H1 (cell line): ENCODE data around the gene SURF4. TPM values are rescaled to one million over a fixed set of nuclear protein-coding genes. Genes with fewer than 3 reads are reported as not detected.

Experiments
- CTCF ChIA-PET: fragments of 300-600 bp; sonication (Branson Sonifier 250); formaldehyde crosslinking; loops from one replicate; lab custom pipeline; 2021; ENCODE audit not compliant: partially characterized antibody; lab: Charles Lee
- POLR2A ChIA-PET: fragments of 300-600 bp; sonication (Branson Sonifier 250); formaldehyde crosslinking; loops from one replicate; lab custom pipeline; 2021; ENCODE audit warnings: inconsistent platforms; ENCODE audit not compliant: partially characterized antibody; lab: Charles Lee
- DNase-seq, 2 experiments: peaks; one replicate each; pipeline versions ENCODE4 v3.0.0 to v3.0.0-alpha.2; 2010 to 2022; ENCODE audit warnings: low spot score in 2 of 2, low read depth in 1 of 2, mixed read lengths in 1 of 2
- FAIRE-seq: peaks from 2 replicates; lab custom pipeline; 2011; peaks lifted over from hg19 to GRCh38; lab: Jason Lieb, UNC
- H2AFZ ChIP-seq: 2 replicates; pipeline ENCODE4 v1.8.1; 2012; ENCODE audit warnings: low read length, inconsistent platforms
- H2AK5ac ChIP-seq: 2 replicates; pipeline ENCODE4 v1.6.1; 2013; ENCODE audit warnings: low read depth, low read length
- H2BK120ac ChIP-seq: replicated peaks from 2 replicates; pipeline ENCODE3; 2013; ENCODE audit warnings: low read depth, low read length, inconsistent platforms
- H2BK12ac ChIP-seq: 2 replicates; pipeline ENCODE4 v1.6.1; 2013; ENCODE audit warnings: low read depth, low read length
- H2BK15ac ChIP-seq: 2 replicates; pipeline ENCODE4 v1.6.1; 2013; ENCODE audit warnings: low read length
- H2BK20ac ChIP-seq: 2 replicates; pipeline ENCODE4 v1.6.1; 2013; ENCODE audit warnings: low read length
- H2BK5ac ChIP-seq: 2 replicates; pipeline ENCODE4 v1.6.1; 2013; ENCODE audit warnings: low read depth, low read length
- H3K14ac ChIP-seq: 2 replicates; pipeline ENCODE4 v1.6.1; 2013; ENCODE audit warnings: inconsistent platforms; ENCODE audit not compliant: insufficient read length
- H3K18ac ChIP-seq: 2 replicates; pipeline ENCODE4 v1.6.1; 2013; ENCODE audit warnings: low read length; ENCODE audit errors: extremely low read depth
- H3K23ac ChIP-seq: 2 replicates; pipeline ENCODE4 v1.6.1; 2013; ENCODE audit warnings: inconsistent platforms; ENCODE audit not compliant: insufficient read length
- H3K23me2 ChIP-seq: 2 replicates; pipeline ENCODE4 v1.6.1; 2013; ENCODE audit warnings: low read depth, low read length
- H3K27ac ChIP-seq: 2 replicates; pipeline ENCODE4 v1.6.1; 2011; ENCODE audit warnings: low read depth, low read length, inconsistent platforms
- H3K27me3 ChIP-seq, 4 experiments: replicated peaks in 1 of 4; 1 replicate in 1 of 4; 2 replicates in 3 of 4; pipeline versions ENCODE4 v1.6.1 to v1.8.1; 2011 to 2013; ENCODE audit warnings: low read length in 3 of 4, mild to moderate bottlenecking in 3 of 4, inconsistent platforms in 2 of 4, mixed read lengths in 2 of 4, moderate library complexity in 1 of 4; ENCODE audit not compliant: control insufficient read depth in 3 of 4, insufficient read depth in 3 of 4; ENCODE audit errors: extremely low read depth in 1 of 4
- H3K36me3 ChIP-seq, 4 experiments: 2 replicates each; pipeline versions ENCODE4 v1.6.1 to v1.8.1; 2011 to 2013; ENCODE audit warnings: mild to moderate bottlenecking in 4 of 4, low read length in 3 of 4, moderate library complexity in 2 of 4, control low read depth in 1 of 4, inconsistent platforms in 1 of 4; ENCODE audit not compliant: insufficient read depth in 4 of 4, control insufficient read depth in 2 of 4
- H3K4ac ChIP-seq: replicated peaks from 2 replicates; pipeline ENCODE3; 2013; ENCODE audit warnings: low read length, low read depth, mixed read lengths, inconsistent platforms; ENCODE audit not compliant: insufficient read length
- H3K4me1 ChIP-seq, 4 experiments: replicated peaks in 1 of 4; 1 replicate in 1 of 4; 2 replicates in 3 of 4; pipeline versions ENCODE4 v1.6.1 to v1.8.1; 2011 to 2013; ENCODE audit warnings: low read length in 3 of 4, inconsistent platforms in 2 of 4, mixed read lengths in 1 of 4; ENCODE audit not compliant: insufficient read depth in 4 of 4, control insufficient read depth in 3 of 4
- H3K4me2 ChIP-seq, 2 experiments: 2 replicates each; pipeline versions ENCODE4 v1.6.1 to v1.8.1; 2011 to 2013; ENCODE audit warnings: low read depth in 2 of 2, low read length in 2 of 2, control low read depth in 1 of 2, inconsistent platforms in 1 of 2, mild to moderate bottlenecking in 1 of 2; ENCODE audit not compliant: insufficient read depth in 1 of 2
- H3K4me3 ChIP-seq, 4 experiments: fragments of 200-600, 300-600 bp in 1 of 4; sonication (generic), shearing (Covaris generic), sonication (Bioruptor Twin) in 1 of 4; 2 replicates each; pipeline versions ENCODE4 v1.5.1 to v1.8.1; 2011 to 2016; ENCODE audit warnings: low read length in 4 of 4, low read depth in 3 of 4, control low read depth in 2 of 4, inconsistent platforms in 2 of 4, mild to moderate bottlenecking in 2 of 4, mixed read lengths in 1 of 4, moderate library complexity in 1 of 4; ENCODE audit not compliant: insufficient read depth in 2 of 4; ENCODE audit errors: extremely low read depth in 1 of 4
- H3K56ac ChIP-seq: replicated peaks from 2 replicates; pipeline ENCODE3; 2013; ENCODE audit warnings: low read depth, mild to moderate bottlenecking, mixed read lengths, low read length, inconsistent platforms; ENCODE audit not compliant: insufficient read length
- H3K79me1 ChIP-seq: 2 replicates; pipeline ENCODE4 v1.6.1; 2013; ENCODE audit warnings: low read depth, low read length, control low read depth
- H3K79me2 ChIP-seq, 2 experiments: 2 replicates each; pipeline versions ENCODE4 v1.6.1 to v1.8.1; 2012 to 2013; ENCODE audit warnings: low read length in 2 of 2, mild to moderate bottlenecking in 2 of 2, inconsistent platforms in 1 of 2; ENCODE audit not compliant: insufficient read depth in 2 of 2, control insufficient read depth in 1 of 2
- H3K9ac ChIP-seq, 4 experiments: replicated peaks in 1 of 4; 1 replicate in 1 of 4; 2 replicates in 3 of 4; pipeline versions ENCODE4 v1.6.1 to v1.8.1; 2011 to 2013; ENCODE audit warnings: low read depth in 3 of 4, low read length in 3 of 4, control low read depth in 2 of 4, mild to moderate bottlenecking in 2 of 4, moderate library complexity in 2 of 4, inconsistent platforms in 1 of 4; ENCODE audit errors: extremely low read depth in 1 of 4
- H3K9me3 ChIP-seq, 2 experiments: 2 replicates each; pipeline versions ENCODE4 v1.6.1 to v1.8.1; 2012 to 2013; ENCODE audit warnings: mild to moderate bottlenecking in 2 of 2, moderate library complexity in 2 of 2, control low read depth in 1 of 2, inconsistent platforms in 1 of 2, low read depth in 1 of 2, low read length in 1 of 2, mixed read lengths in 1 of 2; ENCODE audit not compliant: insufficient read depth in 2 of 2
- H4K20me1 ChIP-seq, 2 experiments: replicated peaks in 1 of 2; 2 replicates each; pipeline versions ENCODE3 to v1.8.1; 2011 to 2013; ENCODE audit warnings: inconsistent platforms in 2 of 2, low read length in 2 of 2, mild to moderate bottlenecking in 1 of 2; ENCODE audit not compliant: insufficient read depth in 2 of 2, control insufficient read depth in 1 of 2
- H4K5ac ChIP-seq: 2 replicates; pipeline ENCODE4 v1.6.1; 2013; ENCODE audit warnings: low read length, low read depth, mixed read lengths, inconsistent platforms; ENCODE audit not compliant: insufficient read length
- H4K8ac ChIP-seq: 2 replicates; pipeline ENCODE4 v1.8.0; 2013; ENCODE audit warnings: mild to moderate bottlenecking, moderate library complexity, low read length, inconsistent platforms; ENCODE audit not compliant: insufficient read depth; ENCODE audit errors: extremely low read depth
- H4K91ac ChIP-seq: replicated peaks from 2 replicates; pipeline ENCODE3; 2013; ENCODE audit warnings: low read length, mixed read lengths, inconsistent platforms; ENCODE audit not compliant: insufficient read length
- ASH2L ChIP-seq: fragments of 200-600, 300-600 bp; sonication (generic); IDR thresholded peaks from one replicate; pipeline ENCODE4 v1.7.1; 2017; ENCODE audit warnings: low read length
- BCL11A ChIP-seq, 2 experiments: IDR thresholded peaks; one replicate each; pipeline ENCODE4 v1.6.1; 2011; ENCODE audit warnings: low read depth in 2 of 2, low read length in 2 of 2, mild to moderate bottlenecking in 2 of 2
- CTCF ChIP-seq, 3 experiments: IDR thresholded peaks; 1 replicate in 2 of 3; 2 replicates in 1 of 3; pipeline versions ENCODE4 v1.5.1 to v1.6.1; 2011; ENCODE audit warnings: low read length in 3 of 3, mild to moderate bottlenecking in 3 of 3, inconsistent platforms in 2 of 3, low read depth in 1 of 3, moderate library complexity in 1 of 3; ENCODE audit not compliant: insufficient read depth in 1 of 3; ENCODE audit errors: control extremely low read depth in 1 of 3
- GTF2F1 ChIP-seq: IDR thresholded peaks from 2 replicates; pipeline ENCODE4 v1.6.1; 2012; ENCODE audit warnings: low read depth, low read length, improper control_type of control experiment, borderline replicate concordance
- RAD21 ChIP-seq, 2 experiments: IDR thresholded peaks in 1 of 2; conservative IDR thresholded peaks in 1 of 2; 2 replicates each; pipeline ENCODE4 v1.6.1; 2011; ENCODE audit warnings: low read depth in 2 of 2, low read length in 2 of 2, improper control_type of control experiment in 1 of 2, inconsistent platforms in 1 of 2, mild to moderate bottlenecking in 1 of 2, moderate library complexity in 1 of 2
- RNF2 ChIP-seq: fragments of 200-900, 300-1000 bp; sonication (generic); IDR thresholded peaks from 2 replicates; pipeline ENCODE4 v1.7.1; 2016; ENCODE audit warnings: borderline replicate concordance, low read depth, mild to moderate bottlenecking, antibody characterized with exemption, low read length; ENCODE audit not compliant: poor library complexity, severe bottlenecking; ENCODE audit errors: missing control alignments
- WGBS, 2 experiments: shearing (Covaris generic) in 1 of 2; methylation state at CpG; one replicate each; pipeline versions ENCODE4 v1.1.6 to v1.1.7; 2013 to 2015; ENCODE audit warnings: low lambda C conversion rate in 2 of 2, mixed read lengths in 2 of 2, inconsistent platforms in 1 of 2, low coverage in 1 of 2, missing lambda C conversion rate in 1 of 2; ENCODE audit not compliant: insufficient replicate concordance in 2 of 2, insufficient coverage in 1 of 2, insufficient read length in 1 of 2; ENCODE audit errors: extremely low coverage in 1 of 2, missing lambda C conversion rate in 1 of 2; 5-methylcytosine and 5-hydroxymethylcytosine counted together
- polyA plus RNA-seq, 7 experiments: library from polyadenylated mRNA; depleted of rRNA in 3 of 7; stranded (reverse) in 5 of 7; unstranded in 2 of 7; fragments of >200 nt in 5 of 7; fragments of 200-250 nt in 2 of 7; gene quantifications; 1 replicate in 5 of 7; 2 replicates in 1 of 7; 4 replicates in 1 of 7; pipeline versions ENCODE4 v1.2.1 to v1.2.3, GENCODE V29; 2011 to 2013; ENCODE audit warnings: missing spikeins in 2 of 7, mixed read lengths in 2 of 7
- total RNA-seq: library from RNA; stranded (reverse); fragmentation: NEBNext Ultra II Directional; extraction: Animal tissue kit (Norgen Biotek cat#: 25700); gene quantifications from 2 replicates; pipeline ENCODE4 v1.2.1, GENCODE V29; 2021

SURF4 gene
- total and polyA plus RNA-seq, 2 of the 8 experiments (the other 6 are each of a cell fraction or from before 2014, with no cell fraction given) = 176 to 182 TPM

GRCh38 chr9:133421615-133422542, 46.0 kb upstream of the SURF4 start, which contains the start of gene ADAMTS13:
TSS of gene ADAMTS13 (plus strand) at chr9:133422367. CDS start at chr9:133422444, 77 bp downstream.
- Histone ChIP-seq H3K27me3 (no peaks in the 10 kb centered on the region; a peak in 1 of 7 replicates), H4K20me1 (no peaks in the 10 kb centered on the region), H3K79me2 (peaks cover 0 to 7% of the 10 kb centered on the region in 2 experiments; a peak in 2 of 4 replicates), H2BK120ac (no peak within 1 kb of the TSS), H3K23ac (no peak within 1 kb of the TSS), H4K91ac (peak within 1 kb of the TSS; percentile 6), H2BK20ac (no peak within 1 kb of the TSS), H2BK15ac (peak within 1 kb of the TSS; percentile 81; the same call in 1 of the 2 replicates), H3K36me3 (no peaks in the 10 kb centered on the region), H3K18ac (no peak within 1 kb of the TSS; the same call in 1 of the 2 replicates), H3K9ac (peak within 1 kb of the TSS in 1 of 4 experiments; percentile 28; a peak in 1 of 7 replicates), H3K4me1 (peaks cover 0 to 15% (median 3%) of the 10 kb centered on the region in 4 experiments; a peak in 4 of 7 replicates), H3K27ac (no peak within 1 kb of the TSS), H3K56ac (no peak within 1 kb of the TSS), H3K23me2 (peaks cover 4% of the 10 kb centered on the region), H4K8ac (0 out of 2 replicates have a peak within 1 kb of the TSS, but pooled peaks have one; percentile 60), H3K4ac (no peak within 1 kb of the TSS), H2AFZ (no peak within 1 kb of the TSS), H4K5ac (no peak within 1 kb of the TSS), H3K4me2 (no peak within 1 kb of the TSS; a peak in 1 of 4 replicates), H2BK12ac (peak within 1 kb of the TSS; percentile 55; the same call in 1 of the 2 replicates), H2AK5ac (0 out of 2 replicates have a peak within 1 kb of the TSS, but pooled peaks have one; percentile 17), H3K79me1 (peaks cover under 1% of the 10 kb centered on the region), H2BK5ac (peak within 1 kb of the TSS; percentile 21; the same call in 1 of the 2 replicates), H3K9me3 (no peaks in the 10 kb centered on the region), H3K4me3 (no peak within 1 kb of the TSS), H3K14ac (no peak within 1 kb of the TSS)
- FAIRE-seq (no peak), DNase-seq (no peak)
- CTCF ChIA-PET = interaction anchor here (0.7 to 3.7 kb wide), 20 partner anchors 9 to 233 kb away, joined by 3 to 16 read pairs (median 3); partner anchors contain the start of gene CACFD1
- 77% methylated on average over 23 of the region's 23 CpGs; no CpG with 5 or more reads in 1 of the 2 experiments for WGBS, 2 experiments
- peak in 2 of 3 experiments; percentile 30 to 69; a peak in 2 of 4 replicates for TF ChIP-seq CTCF (IDR thresholded peaks at IDR 0.05; ENCODE audit: control extremely low read depth in 1 of 3, insufficient read depth in 1 of 3, low read depth in 1 of 3, low read length in 3 of 3)
- no peak for TF ChIP-seq GTF2F1
- no peak for TF ChIP-seq BCL11A (IDR thresholded peaks at IDR 0.05; ENCODE audit: low read depth in 2 of 2, low read length in 2 of 2)
- TF ChIP-seq ASH2L = no peak
- no peak for TF ChIP-seq RNF2
- TF ChIP-seq RAD21 (IDR thresholded peaks at IDR 0.05 in 1 of 2, conservative IDR thresholded peaks at IDR 0.05 in 1 of 2; ENCODE audit: low read depth in 2 of 2, low read length in 2 of 2) = peak in 1 of 2 experiments; percentile 19; a peak in 1 of 4 replicates
- POLR2A ChIA-PET = interaction anchor here (0.6 to 3.6 kb wide), 7 partner anchors 10 to 80 kb away, joined by 3 to 19 read pairs (median 3); partner anchors contain the start of genes MED22 and RPL7A
